Measurements from ENCODE around the gene CRIP2. TPM values are rescaled to one million over a fixed set of nuclear protein-coding genes. Genes with fewer than 3 reads are reported as not detected.

The CRIP2 gene
- total RNA-seq, 1 donor from 2014 or later, result 19.2 TPM

- Mint-ChIP-seq H3K36me3 (peaks cover 12% of the 10 kb centered on the region), H3K4me1 (no peaks in the 10 kb centered on the region), H3K4me3 (no peak overlapping the region), H3K9me3 (no peaks in the 10 kb centered on the region), H3K27me3 (ENCODE audit: low read depth) (no peaks in the 10 kb centered on the region), H3K27ac (no peak overlapping the region)
- TF ChIP-seq CTCF (IDR thresholded peaks at IDR 0.05; ENCODE audit: unreplicated experiment), result no peak
- DNase-seq (ENCODE audit: low spot score in 2 of 2, unreplicated experiment in 2 of 2), result no peak
Measured at GRCh38 chr14:105449276-105450122, 25.1 kb upstream of the CRIP2 start.

GRCh38 chr14:105450123-105450505 is 24.5 kb upstream of the CRIP2 start:
- H3K27me3 Mint-ChIP-seq (ENCODE audit: low read depth), result no peaks in the 10 kb centered on the region
- no peak for DNase-seq (ENCODE audit: low spot score in 2 of 2, unreplicated experiment in 2 of 2)
- no peaks in the 10 kb centered on the region for H3K9me3 Mint-ChIP-seq
- no peaks in the 10 kb centered on the region for H3K4me1 Mint-ChIP-seq
- no peak for TF ChIP-seq CTCF (IDR thresholded peaks at IDR 0.05; ENCODE audit: unreplicated experiment)
- no peak overlapping the region for H3K27ac Mint-ChIP-seq
- H3K4me3 Mint-ChIP-seq, result no peak overlapping the region
- peaks cover 12% of the 10 kb centered on the region for H3K36me3 Mint-ChIP-seq

- H3K27ac Mint-ChIP-seq, result no peak overlapping the region
- no peak for DNase-seq (ENCODE audit: low spot score in 2 of 2, unreplicated experiment in 2 of 2)
- TF ChIP-seq CTCF (IDR thresholded peaks at IDR 0.05; ENCODE audit: unreplicated experiment), result no peak
- no peaks in the 10 kb centered on the region for H3K9me3 Mint-ChIP-seq
- no peak overlapping the region for H3K4me3 Mint-ChIP-seq
- peaks cover 17% of the 10 kb centered on the region for H3K36me3 Mint-ChIP-seq
- no peaks in the 10 kb centered on the region for H3K4me1 Mint-ChIP-seq
- no peaks in the 10 kb centered on the region for H3K27me3 Mint-ChIP-seq (ENCODE audit: low read depth)
Measured at GRCh38 chr14:105450864-105451720, 23.5 kb upstream of the CRIP2 start.

GRCh38 chr14:105452963-105453362 is 21.7 kb upstream of the CRIP2 start:
- Mint-ChIP-seq H3K9me3 (no peaks in the 10 kb centered on the region), H3K4me1 (no peaks in the 10 kb centered on the region), H3K36me3 (peaks cover 17% of the 10 kb centered on the region), H3K4me3 (no peak overlapping the region), H3K27ac (no peak overlapping the region), H3K27me3 (ENCODE audit: low read depth) (no peaks in the 10 kb centered on the region)
- TF ChIP-seq CTCF (IDR thresholded peaks at IDR 0.05; ENCODE audit: unreplicated experiment), result no peak
- no peak for DNase-seq (ENCODE audit: low spot score in 2 of 2, unreplicated experiment in 2 of 2)

- H3K36me3 Mint-ChIP-seq, result peaks cover 17% of the 10 kb centered on the region
- no peaks in the 10 kb centered on the region for H3K9me3 Mint-ChIP-seq
- TF ChIP-seq CTCF (IDR thresholded peaks at IDR 0.05; ENCODE audit: unreplicated experiment), result no peak
- H3K4me3 Mint-ChIP-seq, result no peak overlapping the region
- no peaks in the 10 kb centered on the region for H3K27me3 Mint-ChIP-seq (ENCODE audit: low read depth)
- H3K4me1 Mint-ChIP-seq, result no peaks in the 10 kb centered on the region
- no peak for DNase-seq (ENCODE audit: low spot score in 2 of 2, unreplicated experiment in 2 of 2)
- no peak overlapping the region for H3K27ac Mint-ChIP-seq
Measured at GRCh38 chr14:105453847-105454246, 20.8 kb upstream of the CRIP2 start.

All from mesothelial cell of epicardium (in vitro differentiated cells).